BE2C (cell line): Measurements from ENCODE around the gene WNT4.

Source experiments
- DNase-seq: peaks from one replicate; pipeline ENCODE4 v3.0.0-alpha.2; 2020
- H3K27me3 ChIP-seq: fragments of 250-450 bp; sonication (Bioruptor Pico); 2 replicates; pipeline ENCODE4 v1.5.1; 2020; ENCODE audit warnings: mild to moderate bottlenecking
- H3K36me3 ChIP-seq: fragments of 250-450 bp; sonication (Bioruptor Pico); 2 replicates; pipeline ENCODE4 v1.5.1; 2020; ENCODE audit warnings: mild to moderate bottlenecking
- H3K4me1 ChIP-seq: fragments of 250-450 bp; sonication (Bioruptor Pico); 2 replicates; pipeline ENCODE4 v1.5.1; 2020
- H3K4me3 ChIP-seq: 2 replicates; pipeline ENCODE4 v1.5.1; 2011; ENCODE audit warnings: low read depth, low read length
- H3K9me3 ChIP-seq: fragments of 250-450 bp; sonication (Bioruptor Pico); 2 replicates; pipeline ENCODE4 v1.5.1; 2020
- CTCF ChIP-seq: IDR thresholded peaks from 2 replicates; pipeline ENCODE4 v1.5.1; 2012; ENCODE audit warnings: mild to moderate bottlenecking, low read depth, low read length

WNT4 gene

GRCh38 chr1:22176258-22176657 is 33.4 kb upstream of the WNT4 start:
- no peak for TF ChIP-seq CTCF
- Histone ChIP-seq H3K4me1 (no peaks in the 10 kb centered on the region), H3K27me3 (no peaks in the 10 kb centered on the region), H3K9me3 (no peaks in the 10 kb centered on the region), H3K36me3 (no peaks in the 10 kb centered on the region), H3K4me3 (no peak overlapping the region)
- no peak for DNase-seq

- H3K9me3 ChIP-seq, result no peaks in the 10 kb centered on the region
- no peak for TF ChIP-seq CTCF
- H3K27me3 ChIP-seq, result no peaks in the 10 kb centered on the region
- no peaks in the 10 kb centered on the region for H3K36me3 ChIP-seq
- DNase-seq, result no peak
- no peaks in the 10 kb centered on the region for H3K4me1 ChIP-seq
- H3K4me3 ChIP-seq, result no peak overlapping the region
These were observed 31.7 kb upstream of the WNT4 start for GRCh38 chr1:22174446-22175220.

- no peak for TF ChIP-seq CTCF
These were observed 29.2 kb upstream of the WNT4 start for GRCh38 chr1:22171951-22172715.

GRCh38 chr1:22169816-22170215 is 26.9 kb upstream of the WNT4 start:
- Histone ChIP-seq H3K9me3 (no peaks in the 10 kb centered on the region), H3K27me3 (no peaks in the 10 kb centered on the region), H3K4me3 (no peak overlapping the region), H3K36me3 (no peaks in the 10 kb centered on the region), H3K4me1 (no peaks in the 10 kb centered on the region)
- no peak for TF ChIP-seq CTCF
- DNase-seq, result no peak

More at GRCh38 chr1:22171951-22172715, 29.2 kb upstream of the WNT4 start:
- no peak for DNase-seq
- Histone ChIP-seq H3K27me3 (no peaks in the 10 kb centered on the region), H3K4me3 (no peak overlapping the region), H3K4me1 (no peaks in the 10 kb centered on the region), H3K36me3 (no peaks in the 10 kb centered on the region), H3K9me3 (no peaks in the 10 kb centered on the region)

- H3K4me1 ChIP-seq, result peaks cover 6% of the 10 kb centered on the region; the same call in 1 of the 2 replicates
- H3K4me3 ChIP-seq, result no peak overlapping the region
- TF ChIP-seq CTCF, result no peak
- no peak for DNase-seq
- H3K36me3 ChIP-seq, result no peaks in the 10 kb centered on the region
- H3K9me3 ChIP-seq, result no peaks in the 10 kb centered on the region
- no peaks in the 10 kb centered on the region for H3K27me3 ChIP-seq
These were observed 25.6 kb upstream of the WNT4 start for GRCh38 chr1:22168412-22168973.
